Heart left ventricle (tissue), 16 donors: ENCODE measurements around the gene MAP3K9. TPM values are rescaled to one million over a fixed set of nuclear protein-coding genes. Genes with fewer than 3 reads are reported as not detected.

Experiments
- ATAC-seq, 4 donors: fragments of 200-7000 bp; cut with Tn5 transposase; one replicate each; pipeline ENCODE4 v1.9.1; 2020 to 2022; ENCODE audit warnings: moderate library complexity in 4 of 4, mild to moderate bottlenecking in 3 of 4, moderate number of reproducible peaks in 1 of 4
- DNase-seq, 5 donors: peaks; one replicate each; pipeline ENCODE4 v3.0.0-alpha.2; 2020
- H3K27ac ChIP-seq, 12 donors: fragments of 200-600 bp; sonication (generic) in 4 of 12; one replicate each; pipeline versions ENCODE4 v1.5.0 to v1.8.0; 2016 to 2022; ENCODE audit warnings: mild to moderate bottlenecking in 2 of 12
- H3K27me3 ChIP-seq, 9 donors: fragments of 200-600 bp; sonication (generic) in 2 of 9; one replicate each; pipeline versions ENCODE4 v1.5.1 to v1.8.0; 2016 to 2022; ENCODE audit warnings: mild to moderate bottlenecking in 3 of 9
- H3K36me3 ChIP-seq, 9 donors: fragments of 200-600 bp; sonication (generic) in 2 of 9; one replicate each; pipeline versions ENCODE4 v1.5.0 to v1.8.0; 2018 to 2022; ENCODE audit warnings: mild to moderate bottlenecking in 2 of 9
- H3K4me1 ChIP-seq, 12 donors: fragments of 200-600 bp; sonication (generic) in 4 of 12; one replicate each; pipeline versions ENCODE4 v1.5.0 to v1.8.0; 2016 to 2022; ENCODE audit warnings: mild to moderate bottlenecking in 3 of 12
- H3K4me3 ChIP-seq, 12 donors: fragments of 200-600 bp; sonication (generic) in 4 of 12; one replicate each; pipeline versions ENCODE4 v1.5.0 to v1.8.0; 2017 to 2022; ENCODE audit warnings: mild to moderate bottlenecking in 9 of 12, moderate library complexity in 4 of 12
- H3K9me3 ChIP-seq, 12 donors: fragments of 200-600 bp; sonication (generic) in 4 of 12; one replicate each; pipeline versions ENCODE4 v1.5.0 to v1.8.0; 2016 to 2022; ENCODE audit warnings: mild to moderate bottlenecking in 1 of 12
- CTCF ChIP-seq, 12 donors: fragments of 200-600 bp; sonication (generic) in 4 of 12; IDR thresholded peaks; one replicate each; pipeline versions ENCODE4 v1.5.0 to v1.8.0; 2018 to 2022; ENCODE audit warnings: antibody characterized with exemption in 12 of 12, mild to moderate bottlenecking in 5 of 12
- POLR2A ChIP-seq, 2 donors: fragments of 450-650 bp; IDR thresholded peaks; one replicate each; pipeline ENCODE4 v1.6.1; 2017; ENCODE audit warnings: antibody characterized with exemption in 2 of 2, mild to moderate bottlenecking in 2 of 2, moderate library complexity in 2 of 2
- WGBS, 4 donors: extraction: QIAGEN DNeasy Blood & Tissue Kit in 2 of 4; methylation state at CpG; one replicate each; pipeline versions ENCODE4 v1.1.5 to v1.1.7; 2013 to 2018; 5-methylcytosine and 5-hydroxymethylcytosine counted together
- intact Hi-C, 10 donors: fragments of 100-400 bp; cut with DNase I; formaldehyde crosslinking; loops; one replicate each; pipeline versions ENCODE4 v1.11.1 to v1.14.2; 2022
- polyA plus RNA-seq, 2 donors: library from polyadenylated mRNA; stranded (reverse); fragments of 200-250 nt; gene quantifications; one replicate each; pipeline ENCODE4 v1.2.3, GENCODE V29; 2013
- total RNA-seq, 9 donors: library from RNA; depleted of rRNA in 2 of 9; stranded (reverse); fragments of >200 nt in 2 of 9; fragmentation: NEBNext Ultra II Directional in 3 of 9; extraction: Animal tissue kit (Norgen Biotek cat#: 25700) in 3 of 9; gene quantifications; one replicate each; pipeline versions ENCODE4 v1.1.0 to v1.2.4, GENCODE V29; 2016 to 2023
- donor health status: ischemic (EF 13 %, LVEDD 7.1; RV severe dilation, severe dysfunction).
- donor health status: healthy with polysubstance abuse.
- donor health status: DM: no; HTN: yes; CAD: no.
- donor health status: DM: no; HTN: no; CAD: no.
- donor health status: ischemic (EF 25% LVEDD 6.9; RV normal size, moderate dysfunction).
- donor health status: ischemic (EF 25% LVEDD 5.7; RV mildly dilated, moderate dysfunction).
- donor health status: healthy.
- donor health status: DM: yes; HTN: yes; CAD: no.
- donor health status: ischemic (EF 35%, LVEDD 5.7; RV mildly dilated, moderate dysfunction).
- donor health status: nonischemic (EF 11% LVEDD 7.7; RV severe dilation, severe dysfunction).
- donor health status: DM: yes; HTN: yes; CAD: no.
- donor health status: PGD.
- donor health status: ischemic (EF 29% LVEDD 5.4; RV normal size, mild dysfunction).
- donor health status: nonischemic (EF 23%, LVEDD 6.1; RV moderate dilation, normal function).

Gene MAP3K9
- total and polyA plus RNA-seq, 11 donors, result 0.91 to 3.8 (median 1.7) TPM

GRCh38 chr14:70794294-70794693, 15.0 kb downstream of the MAP3K9 start:
- 56 to 72% (median 69%) methylated on average over 3 of the region's 3 CpGs for WGBS, 4 donors
- no peaks in the 10 kb centered on the region for H3K36me3 ChIP-seq
- H3K27me3 ChIP-seq, result peaks cover 0 to under 1% (median 0%) of the 10 kb centered on the region in 9 donors
- intact Hi-C loops, result no loop called here
- TF ChIP-seq CTCF (IDR thresholded peaks at IDR 0.05) (no peak), POLR2A (IDR thresholded peaks at IDR 0.05) (no peak)
- ATAC-seq (no peak), DNase-seq (no peak)
- no peak overlapping the region for H3K27ac ChIP-seq
- no peaks in the 10 kb centered on the region for H3K4me1 ChIP-seq
- H3K4me3 ChIP-seq, result no peak overlapping the region
- H3K9me3 ChIP-seq, result no peaks in the 10 kb centered on the region

- WGBS, 4 donors, result 82 to 95% (median 91%) methylated on average over 3 of the region's 3 CpGs
- Histone ChIP-seq H3K4me3 (no peak overlapping the region), H3K4me1 (no peaks in the 10 kb centered on the region), H3K36me3 (no peaks in the 10 kb centered on the region), H3K9me3 (no peaks in the 10 kb centered on the region), H3K27me3 (peaks cover 0 to 4% (median 0%) of the 10 kb centered on the region in 9 donors), H3K27ac (no peak overlapping the region)
- TF ChIP-seq CTCF (IDR thresholded peaks at IDR 0.05), result no peak
- no peak for TF ChIP-seq POLR2A (IDR thresholded peaks at IDR 0.05)
- intact Hi-C loops, result no loop called here
- ATAC-seq (no peak), DNase-seq (no peak)
Observed at GRCh38 chr14:70793637-70794036, 15.7 kb downstream of the MAP3K9 start.

- Histone ChIP-seq H3K9me3 (no peaks in the 10 kb centered on the region), H3K4me1 (no peaks in the 10 kb centered on the region), H3K4me3 (no peak overlapping the region), H3K27me3 (peaks cover 0 to 4% (median 0%) of the 10 kb centered on the region in 9 donors), H3K36me3 (no peaks in the 10 kb centered on the region), H3K27ac (no peak overlapping the region)
- TF ChIP-seq POLR2A (IDR thresholded peaks at IDR 0.05) (no peak), CTCF (IDR thresholded peaks at IDR 0.05) (no peak)
- no peak for ATAC-seq
- intact Hi-C loops, result no loop called here
- WGBS, 4 donors, result 68 to 79% (median 75%) methylated on average over 9 of the region's 9 CpGs
- no peak for DNase-seq
Observed at GRCh38 chr14:70792939-70793338, 16.4 kb downstream of the MAP3K9 start.

GRCh38 chr14:70791971-70792370, 17.3 kb downstream of the MAP3K9 start:
- ATAC-seq (no peak), DNase-seq (no peak)
- no peak for TF ChIP-seq POLR2A (IDR thresholded peaks at IDR 0.05)
- no peak for TF ChIP-seq CTCF (IDR thresholded peaks at IDR 0.05)
- no peak overlapping the region for H3K27ac ChIP-seq
- no peaks in the 10 kb centered on the region for H3K4me1 ChIP-seq
- WGBS, 4 donors, result 80 to 88% (median 83%) methylated on average over 7 of the region's 7 CpGs
- peaks cover 0 to 4% (median 0%) of the 10 kb centered on the region in 9 donors for H3K27me3 ChIP-seq
- no peaks in the 10 kb centered on the region for H3K36me3 ChIP-seq
- no peaks in the 10 kb centered on the region for H3K9me3 ChIP-seq
- intact Hi-C loops, result no loop called here
- H3K4me3 ChIP-seq, result no peak overlapping the region
